NCI-H187 (cell line): ENCODE results near the gene MPLKIP.
"Not testable (repeated sequence)": the region's sequence is repeated elsewhere in the genome, so short reads cannot be mapped to it uniquely, and the experiment has no call there.

Experiments
- DNase-seq, 2 experiments: peaks; one replicate each; lab custom pipeline; 2025; lab: John Stamatoyannopoulos, UW

The MPLKIP gene

DNA sequence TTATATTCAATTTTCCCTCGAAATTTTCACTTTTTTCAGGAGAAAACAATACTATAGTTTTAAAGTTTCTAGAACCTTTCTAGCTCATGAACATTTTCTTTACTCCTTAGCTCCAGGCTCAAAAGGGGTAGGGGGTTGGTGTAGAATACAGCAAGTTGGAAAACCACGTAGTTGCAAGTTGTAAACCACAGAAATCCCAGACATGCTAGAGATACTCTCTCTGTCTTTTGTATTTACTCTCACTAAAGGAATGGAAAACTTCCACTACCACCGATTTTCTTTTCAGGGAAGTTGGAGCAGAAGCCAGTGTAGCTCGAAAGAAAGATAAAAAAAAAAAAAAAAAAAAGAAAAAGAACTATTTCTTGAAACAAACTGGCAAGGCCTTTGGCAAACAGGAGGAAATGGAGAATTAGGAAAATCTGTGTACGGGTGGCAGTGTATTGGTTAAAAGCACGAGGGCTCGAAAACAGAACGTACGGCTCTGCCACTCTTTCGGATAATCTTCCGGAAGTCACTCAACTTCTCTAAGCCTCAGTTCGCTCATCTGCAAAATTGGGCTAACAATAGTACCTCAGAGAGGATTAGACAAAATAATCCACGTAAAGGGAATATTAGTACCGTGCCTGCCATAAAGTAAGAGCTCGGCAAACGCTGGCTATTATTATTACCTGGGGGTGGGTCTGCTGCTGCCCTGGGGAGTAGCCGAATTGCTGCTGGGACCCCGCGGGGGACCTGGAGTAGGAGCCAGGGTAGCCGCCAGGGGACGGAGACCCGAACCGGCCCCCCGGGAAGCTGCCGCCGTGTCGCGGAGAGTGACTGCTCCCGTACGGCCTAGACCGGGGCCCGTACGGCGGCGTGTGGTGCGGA lies 628 bp downstream of the MPLKIP start:
- DNase-seq, result no peak

GRCh38 chr7:40122940-40123254 lies 11.5 kb downstream of the MPLKIP start:
- DNase-seq, result no peak

DNA sequence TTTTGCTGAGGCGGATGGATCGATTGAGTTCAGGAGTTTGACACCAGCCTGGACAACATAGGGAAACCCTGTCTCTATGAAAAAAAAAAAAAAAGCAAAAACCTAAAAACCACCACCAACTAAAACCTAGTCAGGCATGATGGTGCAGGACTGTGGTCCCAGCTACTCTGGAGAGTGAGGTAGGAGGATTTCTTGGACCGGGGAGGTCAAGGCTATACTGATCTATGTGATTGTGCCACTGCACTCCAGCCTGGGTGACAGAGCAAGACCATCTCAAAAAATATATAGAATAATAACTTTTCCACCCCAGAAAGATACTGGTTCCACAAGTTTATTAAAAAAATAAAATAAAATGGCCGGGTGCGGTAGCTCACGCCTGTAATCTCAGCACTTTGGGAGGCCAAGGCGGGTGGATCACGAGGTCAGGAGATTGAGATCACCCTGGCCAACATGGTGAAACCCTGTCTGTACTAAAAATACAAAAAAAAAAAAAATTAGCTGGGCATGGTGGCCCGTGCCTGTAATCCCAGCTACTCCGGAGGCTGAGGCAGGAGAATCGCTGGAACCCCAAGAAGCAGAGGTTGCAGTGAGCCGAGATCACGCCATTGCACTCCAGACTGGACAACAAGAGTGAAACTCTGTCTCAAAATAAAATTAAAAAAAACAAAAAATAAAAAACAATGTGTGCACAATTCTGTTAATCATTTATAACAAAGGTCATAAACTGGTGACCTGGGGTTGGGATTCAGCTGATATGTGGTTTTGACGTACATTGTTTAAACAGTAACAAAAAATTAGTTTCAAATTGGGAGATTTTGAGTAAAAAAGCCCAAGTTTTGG lies 12.1 kb downstream of the MPLKIP start:
- not testable (repeated sequence) for DNase-seq

- DNase-seq, result no peak
Observed at GRCh38 chr7:40120020-40120419, 14.4 kb downstream of the MPLKIP start.

DNA sequence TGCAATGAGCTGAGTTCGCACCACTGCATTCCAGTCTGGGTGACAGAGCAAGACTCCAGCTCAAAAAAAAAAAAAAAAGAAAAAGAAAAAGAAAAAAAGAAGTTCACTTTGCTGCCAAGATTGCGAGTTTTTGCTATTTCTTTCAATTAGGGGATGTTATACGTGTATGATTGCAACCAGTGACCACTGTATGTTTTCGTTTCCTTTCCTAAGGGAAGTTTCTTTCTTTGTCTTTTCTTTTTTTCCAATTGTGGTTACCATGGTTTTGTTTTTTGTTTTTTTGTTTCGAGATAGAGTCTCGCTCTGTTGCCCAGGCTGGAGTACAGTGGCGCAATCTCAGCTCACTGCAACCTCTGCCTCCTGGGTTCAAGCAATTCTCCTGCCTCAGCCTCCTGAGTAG lies 16.2 kb downstream of the MPLKIP start:
- not testable (repeated sequence) for DNase-seq

- DNase-seq, result not testable (repeated sequence)
Observed at GRCh38 chr7:40117199-40117598, 17.2 kb downstream of the MPLKIP start.

DNA sequence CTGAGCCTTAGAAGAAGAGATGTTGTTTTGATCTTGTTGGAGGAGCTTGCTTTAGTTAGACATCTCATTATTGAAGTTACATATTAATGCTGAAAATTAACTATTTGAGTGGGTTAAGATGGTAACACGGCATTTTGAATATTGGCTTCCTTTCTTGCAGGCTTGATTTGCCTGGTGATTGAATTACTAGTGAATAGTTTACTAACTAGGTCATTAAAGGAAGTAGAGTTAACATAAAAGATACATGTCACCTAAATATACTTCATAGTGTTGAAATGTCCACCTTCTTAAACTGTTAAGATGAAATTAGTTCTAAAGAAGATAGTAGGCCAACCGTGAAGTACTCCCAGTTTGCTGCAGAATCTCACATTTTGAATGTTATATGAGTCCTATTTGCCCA lies 18.5 kb downstream of the MPLKIP start:
- DNase-seq, result no peak

DNA sequence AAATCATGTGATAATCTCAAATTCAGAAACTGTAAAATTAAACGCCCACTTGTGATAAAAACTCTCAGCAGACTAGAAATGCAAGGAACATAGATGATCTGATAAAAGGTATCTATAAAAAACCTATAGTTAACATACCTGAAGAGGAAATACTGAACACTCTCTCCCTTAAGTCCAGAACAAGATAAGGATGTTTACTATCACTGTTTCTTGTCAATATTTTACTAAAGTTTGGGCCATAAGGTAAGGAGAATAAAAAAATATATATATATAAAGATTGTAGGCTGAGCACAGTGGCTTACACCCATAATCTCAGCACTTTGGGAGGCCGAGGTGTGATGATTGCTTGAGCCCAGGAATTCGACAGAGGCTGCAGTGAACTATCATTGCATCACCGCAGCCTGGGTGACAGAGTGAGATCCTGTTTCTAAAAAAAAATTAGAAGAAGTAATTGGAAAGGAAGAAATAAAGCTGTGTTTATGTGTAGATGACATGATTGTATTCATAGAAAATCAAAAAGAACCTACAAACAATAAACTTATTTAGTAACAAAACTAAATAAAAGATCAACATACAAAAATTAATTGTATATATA lies 28.4 kb downstream of the MPLKIP start:
- no peak for DNase-seq

DNA sequence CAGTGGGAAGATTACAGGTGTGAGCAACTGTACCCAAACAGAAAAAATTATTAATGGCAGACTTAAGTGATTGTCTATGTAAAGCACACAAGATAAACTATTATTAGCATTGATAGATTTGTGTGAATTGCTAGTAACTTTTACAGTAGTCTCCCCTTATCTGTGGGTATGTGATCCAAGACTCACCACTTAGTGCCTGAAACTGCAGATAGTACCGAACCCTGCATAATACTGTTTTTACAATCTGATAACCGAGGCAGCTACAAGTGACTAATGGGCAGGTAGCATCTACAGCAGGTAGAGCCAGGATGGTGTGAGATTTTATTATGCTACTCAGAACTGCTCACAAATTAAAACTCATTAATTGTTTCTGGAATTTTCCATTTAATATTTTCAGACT lies 31.5 kb downstream of the MPLKIP start:
- no peak for DNase-seq

DNA sequence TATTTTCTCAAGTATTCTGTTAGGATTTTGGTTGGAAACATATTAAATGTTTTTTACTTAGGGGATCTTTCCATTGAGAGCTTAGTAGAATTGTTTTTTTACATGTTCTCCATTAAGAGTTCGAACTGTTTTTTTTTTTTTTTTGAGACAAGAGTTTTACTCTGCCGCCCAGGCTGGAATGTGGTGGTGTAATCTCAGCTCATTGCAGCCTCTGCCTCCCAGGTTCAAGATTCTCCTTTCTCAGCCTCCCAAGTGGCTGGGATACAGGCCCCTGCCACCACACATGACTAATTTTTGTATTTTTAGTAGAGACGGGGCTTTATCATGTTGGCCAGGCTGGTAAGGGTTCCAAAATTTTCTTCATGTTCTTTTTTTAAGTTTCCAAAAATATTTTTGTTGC lies 33.2 kb downstream of the MPLKIP start:
- DNase-seq, result no peak

GRCh38 chr7:40099837-40100236 lies 34.6 kb downstream of the MPLKIP start:
- DNase-seq, result no peak

DNA sequence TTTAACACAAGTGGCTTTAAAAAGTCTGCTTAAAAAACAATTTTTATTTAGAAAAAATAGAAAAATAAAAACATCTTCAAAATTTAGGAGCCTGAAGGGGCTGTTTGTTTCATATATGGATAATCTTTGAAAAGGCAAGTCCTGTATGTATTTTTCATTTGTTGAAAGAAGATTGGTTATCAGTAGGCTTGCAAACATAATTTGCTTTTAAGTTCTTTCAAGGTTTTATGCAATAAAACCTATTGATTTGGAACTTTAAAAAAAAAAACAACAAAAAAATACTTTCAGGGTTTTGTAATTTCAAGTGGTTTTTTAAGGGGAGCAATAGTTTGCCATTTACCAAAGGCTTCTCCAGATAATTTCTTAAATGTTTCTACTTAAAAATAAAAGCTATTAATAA lies 35.6 kb downstream of the MPLKIP start:
- DNase-seq, result no peak

GRCh38 chr7:40097728-40098127 lies 36.7 kb downstream of the MPLKIP start:
- no peak for DNase-seq

DNA sequence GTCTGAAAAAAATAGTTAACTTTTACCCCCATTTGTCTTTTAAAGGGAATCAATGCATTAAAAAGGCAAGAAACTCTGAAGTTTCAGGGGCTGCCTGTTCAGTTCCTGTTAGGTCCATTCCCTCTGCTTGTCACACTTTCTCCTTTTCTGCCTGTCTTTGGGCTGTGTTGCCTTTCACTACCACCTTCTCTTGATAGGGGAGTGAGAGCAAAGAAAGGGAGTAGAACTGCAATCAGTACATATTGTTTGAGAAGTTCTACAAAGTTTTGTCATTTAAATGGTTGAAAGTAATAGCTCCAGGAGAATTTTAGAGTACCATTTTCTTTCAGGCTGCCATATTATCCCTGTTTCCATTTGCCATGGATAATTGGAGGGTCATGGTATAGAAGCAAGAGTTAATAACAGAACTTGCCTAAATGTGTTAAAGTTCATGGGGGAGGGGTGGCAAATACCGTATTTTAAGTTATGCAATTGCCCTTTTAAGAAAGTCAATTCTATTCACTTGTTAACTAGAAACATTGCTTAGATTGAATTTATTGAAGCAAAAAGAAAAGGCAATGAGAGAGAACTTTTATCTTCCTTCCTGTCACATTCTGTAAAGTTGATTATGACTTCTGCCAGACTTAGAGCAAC lies 38.6 kb downstream of the MPLKIP start:
- no peak for DNase-seq

DNA sequence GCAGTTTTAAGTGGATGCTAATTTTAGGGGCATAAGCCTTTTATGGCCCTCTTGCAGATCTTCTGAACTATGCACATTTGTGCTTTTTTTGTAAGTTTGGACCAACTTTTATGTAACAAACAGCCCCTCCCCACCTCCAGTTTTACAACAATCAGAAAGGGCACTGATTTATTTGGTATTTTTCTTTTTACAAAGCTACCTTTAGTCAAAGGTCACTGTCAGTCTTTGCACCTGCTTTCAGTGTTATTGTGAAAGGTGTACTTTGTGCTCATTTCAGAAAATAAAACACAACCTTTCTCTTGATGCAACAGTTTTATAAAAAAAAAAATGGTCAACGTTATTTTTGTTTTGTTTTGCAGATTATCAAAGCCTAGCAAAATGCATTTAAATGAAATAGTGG lies 39.2 kb downstream of the MPLKIP start:
- no peak for DNase-seq

DNA sequence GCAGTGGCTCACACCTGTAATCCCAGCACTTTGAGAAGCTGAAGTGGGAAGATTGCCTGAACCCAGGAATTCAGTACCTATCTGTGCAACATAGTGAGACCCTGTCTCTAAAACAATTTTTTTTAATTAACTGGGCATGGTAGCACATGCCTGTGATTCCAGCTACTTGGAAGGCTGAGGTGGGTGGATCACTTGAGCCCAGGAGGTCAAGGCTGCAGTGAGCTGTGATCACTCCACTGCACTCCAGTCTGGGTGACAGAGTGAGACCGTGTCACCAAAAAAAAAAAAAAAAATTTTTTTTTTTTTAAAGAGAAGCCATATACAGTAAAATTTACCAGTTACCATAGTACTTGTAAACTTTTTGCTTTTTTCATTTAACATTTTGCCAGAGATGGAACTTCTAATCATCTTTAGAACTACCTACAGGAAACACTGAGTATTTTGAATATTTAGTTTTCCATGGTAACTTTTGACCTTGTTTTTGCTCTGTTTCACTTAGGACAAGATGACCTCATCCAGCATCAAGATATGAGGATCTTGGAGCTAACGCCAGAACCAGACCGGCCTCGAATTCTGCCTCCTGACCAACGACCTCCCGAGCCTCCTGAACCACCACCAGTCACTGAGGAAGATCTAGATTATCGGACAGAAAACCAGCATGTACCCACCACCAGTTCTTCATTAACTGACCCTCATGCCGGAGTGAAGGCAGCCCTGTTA lies 40.6 kb downstream of the MPLKIP start:
- no peak for DNase-seq

- DNase-seq, result no peak
Observed at GRCh38 chr7:40092182-40092581, 42.2 kb downstream of the MPLKIP start.

DNA sequence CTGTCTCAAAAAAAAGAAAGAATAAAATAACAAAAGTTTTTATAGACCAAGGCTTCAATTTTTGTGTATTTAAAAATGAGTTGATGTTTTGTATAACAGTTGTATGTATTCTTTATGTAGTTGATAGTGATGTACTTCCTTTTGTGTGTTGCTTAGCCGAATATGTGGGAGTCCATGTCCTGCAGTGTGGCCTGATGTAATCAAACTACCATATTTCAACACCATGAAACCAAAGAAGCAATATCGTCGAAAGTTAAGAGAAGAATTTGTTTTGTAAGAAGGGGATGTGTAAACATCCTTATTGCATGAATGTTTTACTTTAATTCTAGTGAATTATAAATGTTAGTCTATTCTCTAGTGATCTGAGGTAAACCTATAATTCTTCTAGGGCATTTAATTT lies 56.6 kb downstream of the MPLKIP start:
- DNase-seq, result no peak
